GM18868 (cell line): ENCODE measurements around the gene RPL36A.

Source experiments
- ATAC-seq: cut with Tn5 transposase; IDR thresholded peaks from one replicate; pipeline ENCODE4 v1.9.1; 2021; ENCODE audit warnings: mild to moderate bottlenecking, moderate library complexity; ENCODE audit not compliant: unreplicated experiment

RPL36A gene

GRCh38 chrX:101390664-101391525 is at the start of gene RPL36A:
Gene RPL36A (plus strand): TSS chrX:101391011. CDS start chrX:101391044, 33 bp downstream.
- ATAC-seq = peak; percentile 82

- ATAC-seq = no peak
Observed at GRCh38 chrX:101347859-101348451, 42.9 kb upstream of the RPL36A start.

- ATAC-seq = peak; percentile 97
Observed at GRCh38 chrX:101348452-101349192, 42.2 kb upstream of the RPL36A start, which contains the start of gene TIMM8A. Gene TIMM8A (minus strand): TSS chrX:101348742. CDS start chrX:101348664, 78 bp downstream.

GRCh38 chrX:101349193-101349562 is 41.6 kb upstream of the RPL36A start:
- ATAC-seq = no peak

GRCh38 chrX:101357166-101357795 is 33.5 kb upstream of the RPL36A start:
- ATAC-seq = no peak

- no peak for ATAC-seq
Observed at GRCh38 chrX:101359966-101360365, 30.8 kb upstream of the RPL36A start.

GRCh38 chrX:101360390-101360789 is 30.4 kb upstream of the RPL36A start:
- no peak for ATAC-seq

- no peak for ATAC-seq
Observed at GRCh38 chrX:101362116-101362515, 28.7 kb upstream of the RPL36A start.

GRCh38 chrX:101362757-101363156 is 28.1 kb upstream of the RPL36A start:
- no peak for ATAC-seq

- no peak for ATAC-seq
Observed at GRCh38 chrX:101365301-101365795, 25.5 kb upstream of the RPL36A start.

- ATAC-seq = no peak
Observed at GRCh38 chrX:101368800-101369199, 22.0 kb upstream of the RPL36A start.

GRCh38 chrX:101369687-101370086 is 21.1 kb upstream of the RPL36A start:
- ATAC-seq = no peak

GRCh38 chrX:101370888-101371504 is 19.8 kb upstream of the RPL36A start:
- ATAC-seq = peak; percentile 85

GRCh38 chrX:101377547-101377946 is 13.3 kb upstream of the RPL36A start:
- no peak for ATAC-seq

- ATAC-seq = peak; percentile 78
Observed at GRCh38 chrX:101383679-101384205, 7.1 kb upstream of the RPL36A start.

- no peak for ATAC-seq
Observed at GRCh38 chrX:101385026-101385684, 5.7 kb upstream of the RPL36A start.

GRCh38 chrX:101385795-101386541 is 4.8 kb upstream of the RPL36A start, which contains the start of gene BTK:
Gene BTK (minus strand): TSS chrX:101386191. CDS start chrX:101375284, 10,907 bp downstream.
- ATAC-seq = peak; percentile 62

GRCh38 chrX:101386542-101386885 is 4.3 kb upstream of the RPL36A start:
- no peak for ATAC-seq

GRCh38 chrX:101388604-101389003 is 2.2 kb upstream of the RPL36A start:
- ATAC-seq = no peak
